ENCODE measurements around the gene NKX2-1.

DNA sequence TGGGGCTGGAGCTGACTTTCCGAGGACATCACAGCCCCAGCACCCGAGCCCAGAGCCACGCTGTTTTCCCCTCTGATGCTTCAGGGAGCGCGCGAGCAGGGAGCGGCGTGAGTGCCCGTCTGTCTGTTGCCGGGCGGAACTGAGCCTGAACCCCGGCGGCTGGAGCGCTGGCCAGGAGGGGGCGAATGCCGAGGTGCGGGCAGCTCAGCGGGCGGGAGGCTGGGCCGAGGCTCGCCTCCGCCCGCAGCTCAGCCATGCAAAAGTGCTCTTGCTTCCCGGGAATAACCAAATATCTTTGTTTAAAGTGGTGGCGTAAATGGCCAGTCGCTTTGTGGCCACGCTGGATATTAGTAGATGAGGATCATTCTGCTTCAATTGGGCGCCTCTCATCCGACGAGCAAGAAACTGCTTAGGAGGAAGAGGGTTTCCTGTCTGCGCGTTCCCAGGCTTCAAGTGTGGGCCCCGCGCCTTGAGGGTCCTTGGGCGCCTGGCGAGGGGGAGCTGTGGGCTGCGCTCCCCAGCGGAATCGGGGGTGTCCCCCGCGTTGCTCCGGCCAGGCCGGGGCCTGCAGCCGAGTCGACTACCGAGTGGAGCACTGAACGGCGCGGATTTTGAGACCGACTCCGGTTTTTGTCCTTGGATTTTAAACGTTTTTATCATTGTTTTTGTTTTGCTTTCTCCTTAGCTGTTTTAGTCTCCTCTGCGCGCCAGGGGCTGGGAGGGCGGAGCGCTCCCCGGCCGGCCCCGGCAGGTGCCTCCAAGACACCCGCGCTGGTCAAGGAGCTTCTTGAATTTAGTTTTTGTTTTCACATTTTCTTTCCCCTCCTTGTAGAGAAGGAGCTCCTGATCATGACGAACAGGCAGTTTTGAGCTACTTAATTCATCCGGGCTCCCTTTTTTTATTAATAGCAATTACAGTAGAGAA is 831 bp upstream of the NKX2-1 start:
- TF ChIP-seq EZH2 (IDR thresholded peaks at IDR 0.05; ENCODE audit: low read length, unreplicated experiment) (no peak), CTCF (conservative IDR thresholded peaks at IDR 0.05; ENCODE audit: low read depth, low read length) (peak; percentile 45), EZH2phosphoT487 (IDR thresholded peaks at IDR 0.05; ENCODE audit: borderline replicate concordance, low read length) (no peak)

All from PC-3 (cell line).